GM12878 (cell line): ENCODE measurements around the gene MTSS2. TPM values are rescaled to one million over a fixed set of nuclear protein-coding genes. Genes with fewer than 3 reads are reported as not detected.

Source experiments
- ATAC-seq: fragments of 200-7000 bp; cut with Tn5 transposase; 3 replicates; pipeline ENCODE4 v1.9.1; 2020; ENCODE audit warnings: mild to moderate bottlenecking, moderate library complexity
- BruUV-seq: library from RNA; stranded (reverse); fragments of 400-500 nt; replicated peaks from 2 replicates; lab custom pipeline; 2021; lab: Mats Ljungman, UMichigan
- CTCF ChIA-PET: fragments of 300-600 bp; sonication (Branson Sonifier 250); formaldehyde crosslinking; extraction: SDS; loops from one replicate; lab custom pipeline; 2021; ENCODE audit warnings: inconsistent platforms; lab: Yijun Ruan, JAX
- POLR2A ChIA-PET: fragments of 350-600 bp; formaldehyde crosslinking; extraction: SDS; loops from one replicate; lab custom pipeline; 2021; ENCODE audit warnings: inconsistent platforms; lab: Charles Lee
- RAD21 ChIA-PET: fragments of 300-600 bp; sonication (Branson Sonifier 250); formaldehyde crosslinking; loops from one replicate; lab custom pipeline; 2023; ENCODE audit warnings: antibody characterized with exemption; ENCODE audit not compliant: unreplicated experiment; lab: Charles Lee
- SMC1A ChIA-PET: fragments of 300-600 bp; sonication (Branson Sonifier 250); formaldehyde crosslinking; loops from one replicate; lab custom pipeline; 2023; ENCODE audit not compliant: unreplicated experiment, uncharacterized antibody; lab: Charles Lee
- DNase-seq: peaks from one replicate; pipeline ENCODE4 v3.0.0-alpha.2; 2011; ENCODE audit warnings: low read depth, low spot score
- FAIRE-seq: peaks from 3 replicates; lab custom pipeline; 2011; peaks lifted over from hg19 to GRCh38; lab: Jason Lieb, UNC
- H2AFZ ChIP-seq: 2 replicates; pipeline ENCODE4 v1.6.0; 2011; ENCODE audit warnings: low read depth, low read length, control low read depth; ENCODE audit not compliant: control insufficient read depth
- H3K27ac ChIP-seq: 2 replicates; pipeline ENCODE4 v1.5.1; 2011; ENCODE audit warnings: control low read depth; ENCODE audit not compliant: control insufficient read depth, insufficient read depth
- H3K27me3 ChIP-seq, 2 experiments: replicated peaks in 1 of 2; 2 replicates each; pipeline versions ENCODE4 v1.6.0 to v1.6.1; 2011; ENCODE audit warnings: low read length in 1 of 2; ENCODE audit not compliant: control insufficient read depth in 2 of 2, insufficient read depth in 2 of 2
- H3K36me3 ChIP-seq, 2 experiments: 2 replicates each; pipeline ENCODE4 v1.5.1; 2011; ENCODE audit warnings: low read length in 1 of 2; ENCODE audit not compliant: control insufficient read depth in 2 of 2, insufficient read depth in 2 of 2
- H3K4me1 ChIP-seq: 2 replicates; pipeline ENCODE4 v1.6.1; 2011; ENCODE audit warnings: mild to moderate bottlenecking, low read length, moderate library complexity, mixed read lengths; ENCODE audit not compliant: control insufficient read depth, insufficient read depth
- H3K4me2 ChIP-seq: 2 replicates; pipeline ENCODE4 v1.6.0; 2011; ENCODE audit warnings: control low read depth; ENCODE audit not compliant: control insufficient read depth, insufficient read depth
- H3K4me3 ChIP-seq: fragments of 200-600 bp; sonication (generic); 2 replicates; pipeline ENCODE4 v1.5.1; 2016
- H3K79me2 ChIP-seq: 2 replicates; pipeline ENCODE4 v1.6.0; 2011; ENCODE audit warnings: low read length; ENCODE audit not compliant: control insufficient read depth, insufficient read depth
- H3K9ac ChIP-seq: 2 replicates; pipeline ENCODE4 v1.8.0; 2011; ENCODE audit warnings: low read length, control low read depth, mixed read lengths; ENCODE audit not compliant: control insufficient read depth, insufficient read depth
- H3K9me3 ChIP-seq: replicated peaks from 3 replicates; pipeline ENCODE4 v1.5.1; 2011; ENCODE audit warnings: mild to moderate bottlenecking, low read length; ENCODE audit not compliant: control insufficient read depth, insufficient read depth
- H4K20me1 ChIP-seq: 2 replicates; pipeline ENCODE4 v1.6.0; 2011; ENCODE audit not compliant: control insufficient read depth, insufficient read depth
- BHLHE40 ChIP-seq, 2 experiments: fragments of 450-650 bp in 1 of 2; IDR thresholded peaks; 2 replicates each; pipeline ENCODE4 v1.6.1; 2011 to 2017; ENCODE audit warnings: low read depth in 2 of 2, borderline replicate concordance in 1 of 2, improper control_type of control experiment in 1 of 2, low read length in 1 of 2, mild to moderate bottlenecking in 1 of 2
- CREB1 ChIP-seq: IDR thresholded peaks from 2 replicates; pipeline ENCODE4 v1.6.1; 2012; ENCODE audit warnings: low read depth, mild to moderate bottlenecking, inconsistent platforms
- ETV6 ChIP-seq, 2 experiments: fragments of 450-650 bp in 1 of 2; IDR thresholded peaks in 1 of 2; conservative IDR thresholded peaks in 1 of 2; 2 replicates each; pipeline ENCODE4 v1.6.1; 2014; ENCODE audit warnings: antibody characterized with exemption in 1 of 2, borderline replicate concordance in 1 of 2, low read depth in 1 of 2, mild to moderate bottlenecking in 1 of 2, moderate library complexity in 1 of 2
- KLF5 ChIP-seq: fragments of 450-650 bp; IDR thresholded peaks from 2 replicates; pipeline ENCODE4 v1.6.1; 2014; ENCODE audit warnings: mild to moderate bottlenecking; ENCODE audit not compliant: partially characterized antibody
- USF2 ChIP-seq: IDR thresholded peaks from 2 replicates; pipeline ENCODE4 v1.6.1; 2011; ENCODE audit warnings: low read depth, low read length, improper control_type of control experiment, borderline replicate concordance
- WGBS: methylation state at CpG from one replicate; pipeline ENCODE4 v1.1.6; 2016; ENCODE audit warnings: low lambda C conversion rate; ENCODE audit not compliant: insufficient replicate concordance, insufficient coverage; ENCODE audit errors: missing lambda C conversion rate; 5-methylcytosine and 5-hydroxymethylcytosine counted together
- in situ Hi-C: fragments of 300-500 bp; cut with MboI; formaldehyde crosslinking; loops from 9 replicates; pipeline ENCODE4 v1.14.3; 2018; ENCODE audit warnings: mixed read lengths
- intact Hi-C: fragments of 100-400 bp; cut with micrococcal nuclease; formaldehyde crosslinking; loops from one replicate; pipeline ENCODE4 v1.14.2; 2022; ENCODE audit not compliant: unreplicated experiment
- polyA plus RNA-seq, 11 experiments: library from polyadenylated mRNA; depleted of rRNA in 4 of 11; unstranded in 6 of 11; stranded (reverse) in 5 of 11; fragments of >200 nt; fragmentation: Nextera tagmentation in 4 of 11; fragmentation: Illumina TruSeq in 1 of 11; extraction: Ambion mirVana in 4 of 11; extraction: Trizol in 1 of 11; gene quantifications; 1 replicate in 1 of 11; 2 replicates in 10 of 11; pipeline versions ENCODE4 v1.2.1 to v1.2.3, GENCODE V29; 2011 to 2016; ENCODE audit warnings: inconsistent platforms in 2 of 11, missing spikeins in 2 of 11, low read depth in 1 of 11
- total RNA-seq, 4 experiments: library from RNA; depleted of rRNA in 3 of 4; stranded (reverse); fragments of >200 nt in 3 of 4; fragmentation: Illumina TruSeq in 1 of 4; extraction: Trizol in 1 of 4; gene quantifications; 2 replicates each; pipeline versions ENCODE4 v1.2.1 to v1.2.3, GENCODE V29; 2013 to 2021

The MTSS2 gene
- total and polyA plus RNA-seq, 10 of the 15 experiments (the other 5 are each of a cell fraction or from before 2014, with no cell fraction given): under 0.01 to 0.51 (median 0.14) TPM; not detected in 4

DNA sequence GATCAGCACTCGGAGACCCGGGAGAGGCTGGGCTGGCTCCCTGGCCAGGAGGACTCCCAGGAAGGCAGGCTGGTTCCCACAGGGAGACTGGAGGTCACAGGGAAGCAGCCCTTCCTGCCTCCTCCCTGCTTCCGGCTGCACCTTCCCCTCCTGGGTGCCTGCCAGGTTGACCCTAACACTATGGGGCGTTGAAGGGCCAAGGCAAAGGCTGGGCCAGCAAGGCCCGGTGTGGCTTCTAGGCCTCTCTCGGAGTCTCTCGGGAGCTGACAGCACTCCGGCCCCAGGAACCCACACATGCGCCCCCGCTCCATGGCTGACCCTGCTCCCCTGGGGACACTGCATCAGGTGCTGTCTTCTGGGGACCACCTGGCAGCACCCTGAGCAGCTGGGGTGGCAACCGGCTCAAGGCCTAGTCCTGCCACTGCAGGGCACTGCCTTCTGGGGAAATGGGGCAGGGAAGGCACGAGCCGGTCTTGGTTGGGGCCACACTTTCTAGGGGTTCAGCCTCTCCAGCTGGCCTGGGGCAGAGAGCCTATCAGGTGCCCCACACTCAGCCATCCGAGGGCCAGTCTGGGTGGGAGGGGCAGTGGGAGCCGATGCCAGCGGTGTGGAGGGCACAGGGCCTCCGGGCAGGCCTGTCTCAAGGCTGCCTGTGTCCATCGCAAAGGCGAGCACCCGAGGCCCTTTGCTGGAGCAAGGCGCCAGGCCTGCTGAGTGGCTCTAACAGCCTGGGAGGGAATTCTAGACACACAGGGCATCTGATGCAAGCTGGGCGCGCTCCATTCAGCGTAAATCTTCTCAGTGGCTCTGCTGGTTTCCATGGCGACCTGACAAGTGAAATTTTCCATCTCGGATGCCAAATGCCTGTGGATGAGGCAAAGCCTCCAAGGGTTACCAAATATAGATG is 5.6 kb upstream of the MTSS2 start:
- H3K27me3 ChIP-seq: no peaks in the 10 kb centered on the region
- H3K79me2 ChIP-seq: no peaks in the 10 kb centered on the region
- no peaks in the 10 kb centered on the region for H3K4me1 ChIP-seq
- no peak overlapping the region for H3K9ac ChIP-seq
- CTCF ChIA-PET: no interaction called here
- intact Hi-C loops: no loop called here
- no peak for FAIRE-seq
- no peak for TF ChIP-seq BHLHE40 (IDR thresholded peaks at IDR 0.05; ENCODE audit: borderline replicate concordance in 1 of 2, low read depth in 2 of 2, low read length in 1 of 2)
- no peak for TF ChIP-seq CREB1
- TF ChIP-seq USF2: no peak
- no peak for TF ChIP-seq ETV6 (conservative IDR thresholded peaks at IDR 0.05 in 1 of 2, IDR thresholded peaks at IDR 0.05 in 1 of 2; ENCODE audit: borderline replicate concordance in 1 of 2, low read depth in 1 of 2)
- no peak for TF ChIP-seq KLF5
- POLR2A ChIA-PET: no interaction called here
- no peak overlapping the region for H3K27ac ChIP-seq
- peaks cover 0 to 2% of the 10 kb centered on the region in 2 experiments; a peak in 2 of 4 replicates for H3K36me3 ChIP-seq
- SMC1A ChIA-PET: no interaction called here
- H3K4me3 ChIP-seq: no peak overlapping the region
- in situ Hi-C loops: no loop called here
- H2AFZ ChIP-seq: no peak overlapping the region
- no peak for DNase-seq
- H3K9me3 ChIP-seq: no peaks in the 10 kb centered on the region
- no peak for ATAC-seq
- WGBS: 84% methylated on average over 26 of the region's 26 CpGs
- no TSS peak for BruUV-seq
- H4K20me1 ChIP-seq: no peaks in the 10 kb centered on the region
- H3K4me2 ChIP-seq: no peak overlapping the region
- RAD21 ChIA-PET: no interaction called here
